ENCODE measurements around the gene DLGAP4.
"Not testable (repeated sequence)": the region's sequence is repeated elsewhere in the genome, so short reads cannot be mapped to it uniquely, and the experiment has no call there.

DLGAP4 gene

DNA sequence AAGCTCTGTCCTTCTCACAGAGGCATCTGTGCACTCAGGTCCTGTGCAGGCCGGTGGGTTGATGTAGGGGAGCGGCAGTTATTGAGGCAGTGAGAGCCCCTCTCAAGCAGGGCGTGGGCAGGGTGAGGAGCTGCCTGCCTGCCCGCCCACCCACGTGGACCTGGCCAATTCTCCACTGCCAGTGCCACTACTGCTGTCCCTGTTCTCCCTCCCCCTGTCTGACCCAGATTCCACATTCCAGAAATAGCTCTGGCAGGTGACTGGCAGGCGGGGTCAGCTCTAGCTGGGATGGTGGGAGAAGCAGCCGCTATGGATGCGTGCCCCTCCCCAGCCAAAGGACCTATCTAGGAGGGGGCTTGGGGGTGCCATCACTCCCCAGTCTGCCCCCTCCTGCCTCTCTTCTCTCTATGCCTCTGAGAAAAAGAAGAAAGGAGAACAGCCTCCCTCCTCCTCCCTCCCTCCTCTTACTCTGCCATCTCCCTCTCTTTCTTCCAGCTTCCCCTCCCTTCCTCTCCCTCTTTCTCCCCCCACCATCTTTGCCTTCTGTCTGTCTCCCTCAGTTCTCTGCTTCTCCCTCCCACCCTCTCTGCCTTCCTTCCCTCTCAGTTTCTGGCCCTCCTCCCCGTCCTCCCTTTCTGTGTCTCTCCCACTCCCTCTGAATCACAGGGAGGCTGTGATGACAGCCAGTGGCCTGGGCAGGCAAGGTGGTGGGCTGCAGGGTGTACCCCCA is 148.7 kb downstream of the DLGAP4 start:
- no peak for DNase-seq (ENCODE audit: low read depth in 2 of 2)

GRCh38 chr20:36455972-36456625 is 150.0 kb downstream of the DLGAP4 start:
- no peak for DNase-seq (ENCODE audit: low read depth in 2 of 2)

DNA sequence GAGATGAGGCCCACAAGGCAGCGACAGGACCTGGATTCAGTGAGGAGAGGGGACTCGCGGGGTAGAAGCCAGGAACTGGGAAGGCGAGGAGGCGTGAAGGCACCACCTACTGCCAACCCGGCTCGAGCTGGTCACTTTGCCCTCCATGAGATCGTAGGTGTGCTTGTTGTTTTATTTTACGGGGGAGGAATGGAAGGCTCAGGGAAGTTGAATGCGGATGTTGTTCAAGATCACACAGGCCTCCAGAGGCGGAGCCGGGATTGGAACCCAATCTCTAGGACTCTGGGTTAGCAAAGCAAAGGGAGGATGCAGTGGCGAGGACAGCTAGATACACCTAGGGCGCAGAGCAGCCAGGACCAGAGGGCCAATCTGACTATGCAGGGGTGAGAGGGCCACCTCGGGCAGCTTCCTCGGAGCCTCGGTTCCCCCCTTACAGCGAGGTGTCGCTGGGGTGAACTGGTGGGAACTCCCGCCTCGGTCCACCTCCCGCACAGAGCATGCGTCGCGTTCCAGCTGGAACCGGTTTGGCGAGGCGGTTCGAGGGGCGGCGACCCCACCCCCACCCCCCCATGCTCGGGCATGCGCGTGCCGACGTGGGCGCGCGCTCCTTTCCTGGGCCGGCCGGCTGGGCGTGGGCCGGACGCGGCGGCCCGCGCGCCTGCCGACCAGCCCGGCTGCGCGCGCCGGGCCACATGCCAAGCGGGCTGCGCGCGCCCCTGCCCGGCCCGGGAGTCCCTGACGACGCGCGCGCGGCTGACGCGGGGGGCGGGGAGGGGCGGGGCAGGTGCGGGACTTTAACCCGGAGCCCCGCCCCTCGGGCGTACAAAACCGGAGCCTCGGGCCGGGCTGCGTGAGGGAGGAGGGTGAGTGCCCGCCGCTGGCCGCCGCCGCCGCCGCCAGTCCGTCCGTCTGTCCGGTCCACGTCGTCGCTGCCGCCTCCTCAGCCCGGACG is 154.8 kb downstream of the DLGAP4 start:
- peak; percentile 80 to 82 for DNase-seq (ENCODE audit: low read depth in 2 of 2)

GRCh38 chr20:36461600-36462439 is 155.7 kb downstream of the DLGAP4 start:
- no peak for DNase-seq (ENCODE audit: low read depth in 2 of 2)

DNA sequence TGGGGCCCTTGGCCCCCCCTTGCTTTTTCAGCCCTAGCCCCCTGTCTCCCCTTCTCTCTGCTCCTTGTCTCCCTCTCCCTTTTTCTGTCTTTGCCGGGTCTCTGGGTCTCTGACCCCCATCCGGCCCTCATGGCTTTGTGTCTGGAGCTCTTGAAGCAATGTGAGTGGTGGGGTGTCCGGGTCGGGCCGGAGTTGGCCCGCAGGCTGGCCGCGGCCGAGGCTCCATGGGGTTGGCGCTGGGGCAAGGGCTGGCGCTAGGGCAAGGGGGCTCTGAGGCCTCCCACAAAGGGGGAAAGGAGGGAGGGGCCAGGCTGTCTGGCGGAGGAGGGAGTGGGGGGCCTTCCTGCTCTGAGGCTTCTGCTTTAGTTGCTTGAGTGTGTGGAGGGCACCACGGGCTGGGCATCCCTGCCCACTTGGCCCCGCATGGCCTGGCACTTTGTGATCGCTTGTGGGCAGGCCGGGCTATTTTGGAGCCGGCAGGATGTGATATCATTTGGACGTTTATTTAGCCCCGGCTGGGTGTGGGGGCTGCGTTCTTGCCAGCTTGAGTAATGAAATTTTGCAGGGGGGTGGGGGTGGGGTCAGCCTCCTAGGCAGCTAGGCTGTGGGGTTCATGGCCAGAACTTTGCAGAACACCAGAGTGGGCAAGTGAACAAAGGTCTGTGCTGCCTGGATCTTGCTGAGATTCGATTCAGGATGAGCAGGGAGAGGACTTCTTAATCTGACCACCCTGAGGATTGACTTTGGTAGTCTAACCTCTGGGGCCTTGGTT is 156.5 kb downstream of the DLGAP4 start:
- no peak for DNase-seq (ENCODE audit: low read depth in 2 of 2)

DNA sequence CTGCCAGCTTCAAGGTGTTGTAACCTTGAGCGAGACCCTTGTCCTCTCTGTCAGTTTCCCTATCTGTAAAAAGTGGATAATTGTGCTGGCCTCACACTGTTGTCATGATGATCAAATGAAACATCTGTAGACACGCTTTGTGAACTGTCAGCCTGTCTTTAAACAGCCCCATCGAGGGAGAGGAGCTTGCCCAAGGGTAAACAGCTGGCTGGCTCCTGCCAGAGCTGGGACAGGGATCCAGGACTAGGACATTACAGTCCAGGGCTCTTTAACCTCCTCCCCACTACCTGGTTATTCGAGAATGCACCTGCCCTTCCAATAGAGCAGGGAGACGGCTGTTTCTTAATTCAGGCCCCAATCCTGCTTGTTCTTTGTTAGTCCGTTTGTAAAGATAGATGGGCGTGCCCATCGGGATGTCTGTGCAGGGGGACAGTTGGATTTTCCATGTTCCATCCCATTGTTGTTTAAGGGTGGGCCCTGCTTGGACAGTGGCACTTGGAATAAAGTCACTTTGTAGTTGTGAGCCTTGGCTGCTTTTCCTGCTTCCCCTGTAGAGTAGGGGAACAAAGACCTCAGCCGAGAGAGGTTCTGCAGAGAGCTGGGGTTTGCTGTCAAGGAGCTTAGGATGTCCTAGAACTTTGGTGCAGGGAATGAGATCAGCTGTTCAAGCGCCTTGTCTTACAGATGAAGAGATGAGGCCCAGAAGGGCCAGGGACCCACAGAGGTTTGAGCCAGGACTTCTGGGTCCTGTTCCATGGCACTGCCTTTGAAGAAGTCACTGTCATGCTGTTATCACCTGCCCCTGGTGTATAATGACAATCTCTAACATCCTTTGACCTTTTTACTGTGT is 157.3 kb downstream of the DLGAP4 start:
- no peak for DNase-seq (ENCODE audit: low read depth in 2 of 2)

DNA sequence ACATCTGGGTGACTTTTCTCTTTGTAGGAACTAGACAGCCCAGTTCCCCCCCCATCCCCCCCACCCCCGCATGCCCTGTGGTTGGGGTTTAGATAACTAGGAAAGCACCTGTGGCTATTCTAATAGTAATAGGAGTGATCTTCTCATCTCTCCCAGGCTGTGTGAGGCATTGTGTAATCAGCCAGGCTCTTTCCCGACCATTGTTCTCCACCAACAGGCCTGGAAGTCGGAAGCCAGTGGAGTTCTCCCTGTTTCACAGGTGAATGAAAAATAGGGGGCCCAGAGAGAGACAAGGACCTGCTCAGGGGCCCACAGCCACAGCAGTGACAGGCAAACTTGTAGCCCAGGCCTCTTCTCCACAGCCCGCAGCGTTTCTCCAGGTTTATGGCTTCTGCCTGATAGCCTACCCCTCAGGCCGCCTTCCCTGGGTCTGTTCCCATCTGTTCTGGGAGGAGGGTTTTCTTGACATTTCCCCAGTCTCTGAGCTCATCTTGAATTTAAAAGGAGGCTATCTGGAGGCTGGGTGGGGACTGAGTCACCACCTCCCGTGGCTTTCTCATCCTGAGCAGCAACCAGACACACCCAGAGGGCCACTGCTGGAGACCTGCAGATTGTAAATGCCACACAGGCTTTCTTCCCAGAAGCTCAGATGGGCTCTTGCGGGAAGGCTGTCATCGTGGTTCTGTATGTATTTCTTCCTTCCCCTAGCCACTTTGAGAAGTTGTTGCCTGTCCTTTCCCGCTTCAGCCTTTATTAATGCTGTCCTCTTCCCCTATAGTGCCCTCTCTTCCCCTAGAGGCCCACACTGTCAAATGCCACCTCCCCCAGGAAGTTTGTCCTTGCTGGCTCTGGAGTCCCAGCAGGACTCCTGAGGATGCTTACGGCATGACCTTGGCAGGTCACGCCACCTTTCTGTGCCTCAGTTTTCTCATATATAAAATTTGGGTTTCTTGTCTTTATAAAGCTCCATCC is 159.3 kb downstream of the DLGAP4 start:
- DNase-seq (ENCODE audit: low read depth in 2 of 2) = no peak

- no peak for DNase-seq (ENCODE audit: low read depth in 2 of 2)
These were observed 159.9 kb downstream of the DLGAP4 start for GRCh38 chr20:36466089-36466488.

DNA sequence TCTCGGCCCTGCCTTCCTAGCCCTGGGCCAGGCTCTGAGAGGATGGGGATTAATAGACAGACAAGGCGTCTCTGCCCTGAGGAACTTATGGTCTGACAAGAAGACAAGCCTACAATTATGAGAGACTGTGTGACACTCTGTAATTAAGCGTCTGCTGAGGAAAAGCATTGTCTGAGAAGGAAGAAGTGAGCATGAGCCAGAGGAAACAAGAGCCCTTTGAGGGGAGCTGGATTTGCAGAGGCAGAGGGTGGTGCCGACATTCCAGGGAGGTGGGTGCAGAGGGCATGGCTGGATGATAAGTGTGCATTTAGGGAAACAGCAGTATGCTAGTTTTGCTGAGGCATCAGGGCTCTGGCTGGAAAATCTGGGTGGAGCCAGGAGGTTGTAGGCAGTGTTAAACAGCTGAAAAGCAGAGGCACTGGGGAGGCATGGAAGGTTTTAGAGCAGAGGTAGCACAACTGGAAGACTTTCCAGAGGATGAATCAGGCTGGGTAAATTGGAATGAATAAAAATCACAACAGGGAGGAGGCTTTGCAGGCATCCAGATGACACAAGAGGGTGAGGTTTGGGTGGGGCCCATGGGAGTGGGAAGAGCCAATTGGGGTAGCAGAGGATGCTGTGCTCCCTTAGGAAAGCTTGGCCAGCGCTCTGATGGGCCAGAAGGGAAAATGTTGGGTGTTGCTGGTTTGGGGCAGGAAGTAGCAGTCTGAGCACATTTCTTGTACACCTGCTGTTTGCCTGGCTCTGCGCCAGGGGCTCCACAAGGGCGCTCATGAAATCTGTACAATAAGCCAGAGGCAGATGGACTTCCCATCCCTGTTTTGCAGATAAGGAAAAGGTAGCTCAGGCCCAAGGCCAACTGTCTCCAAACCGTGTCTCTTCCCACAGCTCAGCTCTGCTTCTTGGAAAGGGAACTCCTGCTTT is 161.2 kb downstream of the DLGAP4 start:
- no peak for DNase-seq (ENCODE audit: low read depth in 2 of 2)

- no peak for DNase-seq (ENCODE audit: low read depth in 2 of 2)
These were observed 162.2 kb downstream of the DLGAP4 start for GRCh38 chr20:36468149-36469000.

DNA sequence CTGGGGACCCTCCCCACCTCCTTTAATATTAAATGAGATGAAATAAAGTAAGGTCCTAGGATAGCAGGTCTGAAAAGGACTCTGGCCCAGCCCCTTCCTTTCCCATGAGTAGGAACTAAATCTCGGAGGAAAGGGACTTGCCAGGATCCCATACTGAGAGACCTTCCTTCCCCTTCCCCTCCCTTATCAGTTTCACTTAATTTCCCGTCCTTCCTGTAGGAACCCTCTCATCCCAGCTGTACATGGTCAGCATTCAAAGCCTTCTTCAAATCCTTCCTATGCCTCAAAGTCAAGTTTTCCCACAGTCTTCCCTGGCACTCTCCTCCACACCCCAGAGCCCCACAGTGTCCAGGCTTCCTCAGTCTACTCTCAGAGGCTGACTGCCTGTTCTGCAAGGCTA is 163.8 kb downstream of the DLGAP4 start:
- no peak for DNase-seq (ENCODE audit: low read depth in 2 of 2)

DNA sequence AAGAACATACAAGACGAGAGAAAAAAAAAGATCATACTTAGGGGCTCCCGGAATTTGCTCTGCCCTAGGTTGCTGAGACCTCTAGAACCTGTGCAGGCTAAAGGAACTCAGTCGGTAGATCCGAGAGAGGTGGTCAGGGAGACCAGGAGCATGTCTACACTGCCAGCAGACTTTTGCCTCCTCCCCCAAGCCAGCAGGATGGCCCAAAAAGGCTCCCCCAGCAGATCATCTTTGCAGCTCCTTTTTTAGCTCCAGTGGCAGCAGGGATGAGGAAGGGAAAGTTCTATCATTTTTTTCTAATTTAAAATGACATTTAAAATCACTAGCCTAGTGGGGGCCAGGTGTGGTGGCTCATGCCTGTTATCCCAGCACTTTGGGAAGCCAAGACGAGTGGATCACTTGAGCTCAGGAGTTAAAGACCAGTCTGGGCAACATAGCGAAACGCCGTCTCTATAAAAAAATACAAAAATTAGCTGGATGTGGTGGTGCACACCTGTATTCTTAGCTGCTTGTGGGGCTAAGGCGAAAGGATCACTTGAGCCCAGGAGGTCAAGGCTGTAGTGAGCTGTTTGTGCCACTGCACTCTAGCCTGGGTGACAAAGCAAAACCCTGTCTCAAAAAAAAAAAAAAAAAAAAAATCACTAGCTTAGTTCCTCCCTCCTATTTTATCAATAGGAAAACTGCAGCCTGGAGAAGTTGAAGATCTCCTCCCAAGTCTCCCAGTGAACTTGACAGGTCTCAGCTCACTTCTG is 165.9 kb downstream of the DLGAP4 start:
- DNase-seq (ENCODE audit: low read depth in 2 of 2) = no peak

GRCh38 chr20:36472637-36473090 is 166.5 kb downstream of the DLGAP4 start:
- DNase-seq (ENCODE audit: low read depth in 2 of 2) = no peak

DNA sequence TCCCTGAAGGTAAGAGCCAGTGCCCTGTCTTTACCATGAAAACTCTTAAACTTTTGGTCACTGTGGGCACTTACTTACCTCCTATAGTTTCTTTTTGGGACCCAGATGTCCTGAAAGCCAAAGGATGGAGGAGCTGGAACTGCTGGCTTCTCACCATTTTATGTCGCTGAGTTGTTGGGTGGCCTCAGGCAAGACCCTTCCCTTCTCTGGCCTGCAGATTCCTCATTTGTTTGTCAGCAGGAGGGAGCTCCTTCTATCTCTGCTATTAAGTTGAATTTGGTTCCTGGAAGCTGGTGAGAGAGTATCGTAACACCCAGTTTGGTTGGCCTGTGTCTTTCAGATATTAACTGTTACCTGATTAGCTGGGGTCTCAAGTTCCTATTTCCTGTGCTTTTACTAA is 167.0 kb downstream of the DLGAP4 start:
- no peak for DNase-seq (ENCODE audit: low read depth in 2 of 2)

- no peak for DNase-seq (ENCODE audit: low read depth in 2 of 2)
These were observed 168.4 kb downstream of the DLGAP4 start for GRCh38 chr20:36474563-36474962.

DNA sequence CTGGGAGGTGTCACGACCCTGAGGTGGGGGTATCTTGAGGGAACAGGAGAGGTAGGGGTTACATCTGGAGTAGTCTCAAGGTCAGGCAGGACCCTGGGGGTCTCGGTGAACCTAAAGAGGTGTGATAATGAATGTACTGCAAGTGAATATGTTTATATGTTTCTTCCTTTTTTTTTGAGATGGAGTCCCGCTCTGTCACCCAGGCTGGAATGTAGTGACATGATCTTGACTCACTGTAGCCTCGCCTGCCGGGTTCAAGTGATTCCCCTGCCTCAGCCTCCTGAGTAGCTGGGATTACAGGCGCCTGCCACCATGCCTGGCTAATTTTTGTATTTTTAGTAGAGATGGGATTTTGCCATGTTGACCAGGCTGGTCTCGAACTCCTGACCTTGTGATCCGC is 168.9 kb downstream of the DLGAP4 start:
- not testable (repeated sequence) for DNase-seq (ENCODE audit: low read depth in 2 of 2)
